Psoas muscle (tissue), 8 donors: ENCODE data around the gene NKX6-2. TPM values are rescaled to one million over a fixed set of nuclear protein-coding genes. Genes with fewer than 3 reads are reported as not detected.
"Not testable (repeated sequence)": the region's sequence is repeated elsewhere in the genome, so short reads cannot be mapped to it uniquely, and the experiment has no call there.

Experiments
- ATAC-seq, 4 donors: fragments of 200-7000 bp; cut with Tn5 transposase; one replicate each; pipeline ENCODE4 v1.9.1; 2020; ENCODE audit warnings: moderate library complexity in 3 of 4, mild to moderate bottlenecking in 2 of 4
- DNase-seq, 2 donors: peaks; one replicate each; pipeline ENCODE4 v3.0.0-alpha.2; 2020
- H3K27ac ChIP-seq: fragments of 200-600 bp; one replicate; pipeline ENCODE4 v1.8.0; 2022
- H3K27me3 ChIP-seq, 3 donors: fragments of 200-600 bp in 1 of 3; one replicate each; pipeline versions ENCODE4 v1.6.1 to v1.8.0; 2013 to 2022; ENCODE audit warnings: low read length in 2 of 3, mild to moderate bottlenecking in 2 of 3, moderate library complexity in 1 of 3; ENCODE audit not compliant: insufficient read depth in 3 of 3
- H3K36me3 ChIP-seq, 2 donors: fragments of 200-600 bp in 1 of 2; one replicate each; pipeline versions ENCODE4 v1.6.1 to v1.8.0; 2013 to 2022; ENCODE audit warnings: low read depth in 1 of 2, mild to moderate bottlenecking in 1 of 2, moderate library complexity in 1 of 2; ENCODE audit not compliant: insufficient read depth in 1 of 2
- H3K4me1 ChIP-seq: fragments of 200-600 bp; one replicate; pipeline ENCODE4 v1.8.0; 2022
- H3K4me3 ChIP-seq: fragments of 200-600 bp; one replicate; pipeline ENCODE4 v1.8.0; 2022; ENCODE audit warnings: mild to moderate bottlenecking
- H3K9me3 ChIP-seq: fragments of 200-600 bp; one replicate; pipeline ENCODE4 v1.8.0; 2022
- WGBS, 3 donors: extraction: QIAGEN DNeasy Blood & Tissue Kit; methylation state at CpG; one replicate each; pipeline versions ENCODE4 v1.1.6 to v1.1.7; 2013; 5-methylcytosine and 5-hydroxymethylcytosine counted together
- intact Hi-C, 2 donors: fragments of 100-400 bp; cut with DNase I; formaldehyde crosslinking; loops; one replicate each; pipeline versions ENCODE4 v1.11.0 to v1.14.2; 2022
- polyA plus RNA-seq, 3 donors: library from polyadenylated mRNA; stranded (reverse); fragments of 200-250 nt; gene quantifications; one replicate each; pipeline ENCODE4 v1.2.3, GENCODE V29; 2013
- total RNA-seq, 4 donors: library from RNA; stranded (reverse); fragmentation: NEBNext Ultra II Directional in 2 of 4; extraction: Animal tissue kit (Norgen Biotek cat#: 25700) in 2 of 4; gene quantifications; one replicate each; pipeline versions ENCODE4 v1.2.1 to v1.2.4, GENCODE V29; 2021 to 2023
- TF ChIP-seq, protein P1 (sequence below): fragments of 200-600 bp; IDR thresholded peaks from one replicate; pipeline ENCODE4 v1.8.0; 2022; ENCODE audit warnings: antibody characterized with exemption
- donor health status: healthy with polysubstance abuse.
- donor health status: DM: no; HTN: no; CAD: no; lungs with moderate emphysema.
- donor health status: Bipolar disorder and iron deficiency.
- donor health status: healthy.
- donor health status: DM: yes; HTN: yes; CAD: no.
- donor health status: DM: no; HTN: no; CAD: no.
- donor health status: DM: no; HTN: no; CAD: no.
- donor health status: DM: yes; HTN: yes; CAD: no.

The NKX6-2 gene
- total and polyA plus RNA-seq, 7 donors = not detected

DNA sequence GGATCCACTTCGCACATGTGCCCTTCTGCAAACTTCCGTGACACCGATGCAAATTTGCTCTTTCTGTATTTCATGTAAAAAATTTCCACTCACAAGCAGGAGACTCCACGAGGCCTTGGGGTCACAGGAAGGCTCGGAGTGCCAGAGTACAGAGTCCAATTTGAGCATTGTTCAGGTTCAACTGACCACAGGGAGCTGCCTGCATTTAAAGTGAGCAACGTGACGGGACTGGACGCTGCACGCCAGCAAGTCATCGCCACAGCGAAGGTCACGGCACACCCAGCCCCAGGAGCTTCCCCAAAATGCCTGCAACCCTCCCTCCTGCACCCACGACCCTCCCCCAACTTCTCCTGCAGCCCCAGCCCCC lies 41.5 kb upstream of the NKX6-2 start:
- ATAC-seq (no peak), DNase-seq (peak in 1 of 2 donors; percentile 31)
- 82 to 84% (median 84%) methylated on average over 13 of the region's 13 CpGs for WGBS, 3 donors
- H3K27ac ChIP-seq = no peak overlapping the region
- no peaks in the 10 kb centered on the region for H3K9me3 ChIP-seq
- intact Hi-C loops = no loop called here
- no peak overlapping the region for H3K4me3 ChIP-seq
- TF ChIP-seq, protein P1, sequence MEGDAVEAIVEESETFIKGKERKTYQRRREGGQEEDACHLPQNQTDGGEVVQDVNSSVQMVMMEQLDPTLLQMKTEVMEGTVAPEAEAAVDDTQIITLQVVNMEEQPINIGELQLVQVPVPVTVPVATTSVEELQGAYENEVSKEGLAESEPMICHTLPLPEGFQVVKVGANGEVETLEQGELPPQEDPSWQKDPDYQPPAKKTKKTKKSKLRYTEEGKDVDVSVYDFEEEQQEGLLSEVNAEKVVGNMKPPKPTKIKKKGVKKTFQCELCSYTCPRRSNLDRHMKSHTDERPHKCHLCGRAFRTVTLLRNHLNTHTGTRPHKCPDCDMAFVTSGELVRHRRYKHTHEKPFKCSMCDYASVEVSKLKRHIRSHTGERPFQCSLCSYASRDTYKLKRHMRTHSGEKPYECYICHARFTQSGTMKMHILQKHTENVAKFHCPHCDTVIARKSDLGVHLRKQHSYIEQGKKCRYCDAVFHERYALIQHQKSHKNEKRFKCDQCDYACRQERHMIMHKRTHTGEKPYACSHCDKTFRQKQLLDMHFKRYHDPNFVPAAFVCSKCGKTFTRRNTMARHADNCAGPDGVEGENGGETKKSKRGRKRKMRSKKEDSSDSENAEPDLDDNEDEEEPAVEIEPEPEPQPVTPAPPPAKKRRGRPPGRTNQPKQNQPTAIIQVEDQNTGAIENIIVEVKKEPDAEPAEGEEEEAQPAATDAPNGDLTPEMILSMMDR = no peak
- H3K4me1 ChIP-seq = no peaks in the 10 kb centered on the region
- peaks cover 0 to 1% of the 10 kb centered on the region in 2 donors for H3K36me3 ChIP-seq
- no peaks in the 10 kb centered on the region for H3K27me3 ChIP-seq

DNA sequence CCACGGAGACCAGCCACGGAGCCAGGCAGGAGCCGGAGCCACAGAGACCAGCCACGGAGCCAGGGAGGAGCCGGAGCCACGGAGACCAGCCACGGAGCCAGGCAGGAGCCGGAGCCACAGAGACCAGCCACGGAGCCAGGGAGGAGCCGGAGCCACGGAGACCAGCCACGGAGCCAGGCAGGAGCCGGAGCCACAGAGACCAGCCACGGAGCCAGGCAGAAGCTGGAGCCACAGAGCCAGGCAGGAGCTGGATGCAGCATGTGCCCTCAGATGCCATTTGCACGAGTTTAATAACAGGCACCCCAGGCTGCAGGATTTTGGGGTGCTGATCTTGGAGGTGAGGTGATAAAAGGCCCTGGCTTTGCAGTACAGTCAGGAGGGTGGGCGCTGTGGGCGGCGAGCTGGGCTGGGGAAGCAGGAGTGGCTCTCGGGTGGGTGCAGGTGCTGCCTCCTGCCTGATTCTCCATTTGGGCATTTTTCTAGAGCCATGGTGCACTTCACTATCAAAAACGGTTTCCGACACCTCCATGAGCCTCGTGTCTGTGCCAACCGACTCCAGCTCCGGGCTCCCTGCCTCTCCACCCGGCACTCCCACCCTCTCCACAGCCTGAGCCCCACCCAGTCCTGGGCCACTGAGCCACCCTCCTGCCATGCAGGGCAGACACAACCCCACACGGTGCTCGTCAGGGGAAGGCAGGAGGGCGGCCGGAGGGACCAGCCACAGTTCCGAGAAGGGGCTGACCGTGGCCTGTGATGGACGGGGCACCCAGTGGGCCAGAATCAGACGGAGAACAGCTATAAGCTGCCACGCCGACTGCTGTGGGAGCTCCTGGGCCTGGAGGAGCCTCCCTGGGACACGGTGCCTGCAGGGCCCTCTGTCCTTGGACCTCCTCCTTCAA lies 40.8 kb upstream of the NKX6-2 start:
- no peaks in the 10 kb centered on the region for H3K4me1 ChIP-seq
- DNase-seq = peak in 1 of 2 donors; percentile 4
- intact Hi-C loops = no loop called here
- TF ChIP-seq, protein P1 = no peak
- H3K36me3 ChIP-seq = no peaks in the 10 kb centered on the region
- H3K27ac ChIP-seq = no peak overlapping the region
- WGBS, 3 donors = 92 to 96% (median 94%) methylated on average over 28 to 36 of the region's 36 CpGs
- no peak for ATAC-seq
- no peaks in the 10 kb centered on the region for H3K27me3 ChIP-seq
- no peak overlapping the region for H3K4me3 ChIP-seq
- no peaks in the 10 kb centered on the region for H3K9me3 ChIP-seq

GRCh38 chr10:132825783-132826523 lies 40.0 kb upstream of the NKX6-2 start:
- H3K27ac ChIP-seq, ATAC-seq, intact Hi-C loops, H3K9me3 ChIP-seq, H3K27me3 ChIP-seq, H3K4me1 ChIP-seq, H3K36me3 ChIP-seq, H3K4me3 ChIP-seq: not testable (repeated sequence)
- peak in 1 of 2 donors; percentile 28 for DNase-seq
- WGBS, 3 donors = 87 to 95% (median 95%) methylated on average over 27 to 34 of the region's 34 CpGs

GRCh38 chr10:132820056-132820455 lies 34.1 kb upstream of the NKX6-2 start:
- DNase-seq (peak in 1 of 2 donors; percentile 14), ATAC-seq (no peak)
- no peak overlapping the region for H3K4me3 ChIP-seq
- intact Hi-C loops = no loop called here
- TF ChIP-seq, protein P1 = no peak
- H3K36me3 ChIP-seq = peaks cover 0 to 10% of the 10 kb centered on the region in 2 donors
- 93 to 97% (median 94%) methylated on average over 13 of the region's 13 CpGs for WGBS, 3 donors
- H3K9me3 ChIP-seq = peaks cover 3% of the 10 kb centered on the region
- H3K27me3 ChIP-seq = peaks cover 0 to 3% (median 2%) of the 10 kb centered on the region in 3 donors
- no peak overlapping the region for H3K27ac ChIP-seq
- H3K4me1 ChIP-seq = no peaks in the 10 kb centered on the region

DNA sequence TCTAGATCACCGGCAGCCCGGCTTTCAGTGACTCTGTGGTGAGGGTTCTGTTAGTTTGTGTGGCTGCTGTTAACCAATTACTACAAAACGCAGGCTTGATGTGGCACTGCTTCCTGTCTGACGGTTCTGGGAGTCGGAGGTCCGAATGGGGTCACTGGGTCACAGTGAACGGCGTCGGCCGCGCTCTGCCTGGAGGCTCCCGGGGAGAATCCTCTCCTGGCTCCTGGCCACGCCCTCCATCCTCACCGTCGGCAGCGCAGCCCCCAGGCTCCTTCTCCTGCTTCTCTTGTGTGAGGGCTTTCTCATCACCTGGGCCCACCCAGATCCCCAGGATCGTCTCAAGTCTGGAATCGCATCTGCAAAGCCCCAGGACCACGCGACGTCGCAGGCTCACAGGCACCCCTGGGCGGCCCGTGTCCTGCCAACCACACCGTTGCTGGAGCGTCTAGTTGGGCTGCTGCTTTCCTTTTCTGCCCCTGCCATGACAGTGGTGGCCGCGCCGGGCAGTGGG lies 31.8 kb upstream of the NKX6-2 start:
- 79 to 86% (median 82%) methylated on average over 28 to 29 of the region's 29 CpGs for WGBS, 3 donors
- TF ChIP-seq, protein P1 = no peak
- Histone ChIP-seq H3K36me3 (peaks cover 0 to 10% of the 10 kb centered on the region in 2 donors), H3K4me1 (no peaks in the 10 kb centered on the region), H3K9me3 (peaks cover 3% of the 10 kb centered on the region), H3K4me3 (no peak overlapping the region), H3K27me3 (peaks cover 0 to 3% (median 2%) of the 10 kb centered on the region in 3 donors), H3K27ac (no peak overlapping the region)
- no peak for ATAC-seq
- intact Hi-C loops = no loop called here
- DNase-seq = peak in 1 of 2 donors; percentile 39
